Measurements from ENCODE around the gene BHMT2. TPM values are rescaled to one million over a fixed set of nuclear protein-coding genes. Genes with fewer than 3 reads are reported as not detected.

Gene BHMT2
- total RNA-seq, 1 donor = 6.8 TPM

GRCh38 chr5:79036769-79037168 lies 32.8 kb upstream of the BHMT2 start:
- DNase-seq (ENCODE audit: low read depth) = no peak
- no peak overlapping the region for H3K4me3 ChIP-seq (ENCODE audit: low read depth, low read length)
- no peak for TF ChIP-seq CTCF (IDR thresholded peaks at IDR 0.05; ENCODE audit: insufficient read depth, low read length)

GRCh38 chr5:79042188-79042587 lies 27.4 kb upstream of the BHMT2 start:
- no peak for DNase-seq (ENCODE audit: low read depth)
- no peak for TF ChIP-seq CTCF (IDR thresholded peaks at IDR 0.05; ENCODE audit: insufficient read depth, low read length)
- H3K4me3 ChIP-seq (ENCODE audit: low read depth, low read length) = no peak overlapping the region

- H3K4me3 ChIP-seq (ENCODE audit: low read depth, low read length) = no peak overlapping the region
- no peak for DNase-seq (ENCODE audit: low read depth)
- no peak for TF ChIP-seq CTCF (IDR thresholded peaks at IDR 0.05; ENCODE audit: insufficient read depth, low read length)
Observed at GRCh38 chr5:79047199-79047598, 22.4 kb upstream of the BHMT2 start.

- no peak for TF ChIP-seq CTCF (IDR thresholded peaks at IDR 0.05; ENCODE audit: insufficient read depth, low read length)
- no peak for DNase-seq (ENCODE audit: low read depth)
- H3K4me3 ChIP-seq (ENCODE audit: low read depth, low read length) = no peak overlapping the region
Observed at GRCh38 chr5:79048437-79048836, 21.1 kb upstream of the BHMT2 start.

- H3K4me3 ChIP-seq (ENCODE audit: low read depth, low read length) = no peak overlapping the region
- no peak for DNase-seq (ENCODE audit: low read depth)
Observed at GRCh38 chr5:79050498-79050897, 19.1 kb upstream of the BHMT2 start.

GRCh38 chr5:79053321-79053720 lies 16.2 kb upstream of the BHMT2 start:
- H3K4me3 ChIP-seq (ENCODE audit: low read depth, low read length) = no peak overlapping the region
- DNase-seq (ENCODE audit: low read depth) = no peak
- no peak for TF ChIP-seq CTCF (IDR thresholded peaks at IDR 0.05; ENCODE audit: insufficient read depth, low read length)

More at GRCh38 chr5:79050498-79050897, 19.1 kb upstream of the BHMT2 start:
- TF ChIP-seq CTCF (IDR thresholded peaks at IDR 0.05; ENCODE audit: insufficient read depth, low read length) = no peak

- no peak overlapping the region for H3K4me3 ChIP-seq (ENCODE audit: low read depth, low read length)
- no peak for TF ChIP-seq CTCF (IDR thresholded peaks at IDR 0.05; ENCODE audit: insufficient read depth, low read length)
- no peak for DNase-seq (ENCODE audit: low read depth)
Observed at GRCh38 chr5:79055017-79055416, 14.6 kb upstream of the BHMT2 start.

Measured in fibroblast of the aortic adventitia (primary cell).